Activated T-cell treated with anti-CD3 and anti-CD28 coated beads for 48 hours (primary cell): ENCODE measurements around the gene INO80E.
"Not testable (repeated sequence)": the region's sequence is repeated elsewhere in the genome, so short reads cannot be mapped to it uniquely, and the experiment has no call there.

ENCODE experiments used
- DNase-seq: peaks from one replicate; pipeline ENCODE4 v3.0.0-alpha.2; 2020; ENCODE audit warnings: low read depth

INO80E gene

GRCh38 chr16:30010844-30011713 lies 15.0 kb downstream of the INO80E start, which contains the start of gene DOC2A:
DOC2A (minus strand) TSS chr16:30011027; CDS start chr16:30010222, 805 bp downstream.
- DNase-seq, result no peak

GRCh38 chr16:30011714-30012504 lies 15.9 kb downstream of the INO80E start:
- no peak for DNase-seq

- DNase-seq, result not testable (repeated sequence)
Measured at GRCh38 chr16:30012598-30012997, 16.6 kb downstream of the INO80E start.

GRCh38 chr16:30015450-30015849 lies 19.4 kb downstream of the INO80E start:
- not testable (repeated sequence) for DNase-seq

GRCh38 chr16:30016555-30017276 lies 20.7 kb downstream of the INO80E start:
- DNase-seq, result no peak

GRCh38 chr16:30017277-30017656 lies 21.2 kb downstream of the INO80E start:
- no peak for DNase-seq

GRCh38 chr16:30017937-30018336 lies 21.9 kb downstream of the INO80E start:
- DNase-seq, result not testable (repeated sequence)

GRCh38 chr16:30018731-30019158 lies 22.7 kb downstream of the INO80E start:
- no peak for DNase-seq

GRCh38 chr16:30022887-30023286 lies 26.8 kb downstream of the INO80E start, which contains the start of gene C16orf92:
C16orf92 (plus strand) TSS chr16:30023198; CDS start chr16:30023341, 143 bp downstream.
- DNase-seq, result no peak

GRCh38 chr16:30023586-30023985 lies 27.5 kb downstream of the INO80E start:
- DNase-seq, result no peak

- DNase-seq, result no peak
Measured at GRCh38 chr16:30024451-30024850, 28.4 kb downstream of the INO80E start.

- DNase-seq, result no peak
Measured at GRCh38 chr16:30025156-30025555, 29.1 kb downstream of the INO80E start.

- no peak for DNase-seq
Measured at GRCh38 chr16:30025574-30025973, 29.5 kb downstream of the INO80E start.

GRCh38 chr16:30026449-30026848 lies 30.4 kb downstream of the INO80E start:
- no peak for DNase-seq

GRCh38 chr16:30027588-30028437 lies 31.8 kb downstream of the INO80E start:
- DNase-seq, result no peak

- DNase-seq, result no peak
Measured at GRCh38 chr16:30028438-30029076, 32.5 kb downstream of the INO80E start.

GRCh38 chr16:30030011-30030685 lies 34.1 kb downstream of the INO80E start:
- DNase-seq, result no peak

GRCh38 chr16:30030841-30031413 lies 34.9 kb downstream of the INO80E start, which contains the start of gene TLCD3B:
TLCD3B (minus strand) TSS chr16:30031271; CDS start chr16:30030527, 744 bp downstream.
- no peak for DNase-seq

GRCh38 chr16:30031477-30031918 lies 35.5 kb downstream of the INO80E start:
- no peak for DNase-seq
